Measurements from ENCODE around the gene CCL4L2. TPM values are rescaled to one million over a fixed set of nuclear protein-coding genes. Genes with fewer than 3 reads are reported as not detected.
"Not testable (repeated sequence)": the region's sequence is repeated elsewhere in the genome, so short reads cannot be mapped to it uniquely, and the experiment has no call there.

Gene CCL4L2
- total and polyA plus RNA-seq, 11 donors, result 0.18 to 6.8 (median 4.5) TPM; not detected in 8

DNA sequence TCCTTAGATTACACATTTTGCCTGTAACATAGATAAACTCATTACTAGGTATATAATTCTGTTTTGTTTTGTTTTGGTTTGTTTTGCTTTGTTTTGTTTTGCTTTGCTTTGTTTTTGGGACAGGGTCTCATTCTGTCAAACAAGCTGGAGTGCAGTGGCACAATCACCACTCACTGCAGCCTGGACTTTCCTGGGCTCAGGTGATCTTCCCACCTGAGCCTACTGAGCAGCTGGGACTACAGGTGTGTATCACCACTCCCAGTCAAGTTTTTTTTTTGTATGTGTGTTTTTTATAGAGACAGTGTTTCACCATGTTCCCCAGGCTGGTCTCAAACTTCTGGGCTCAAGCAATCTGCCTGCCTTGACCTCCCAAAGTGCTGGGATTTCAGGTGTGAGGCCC, 1.3 kb upstream of the CCL4L2 start:
- no peak overlapping the region for H3K4me3 ChIP-seq
- intact Hi-C loops (cut with DNase I), result no loop called here
- ATAC-seq (no peak), DNase-seq (no peak)
- peaks cover 0 to 34% (median 0%) of the 10 kb centered on the region in 9 donors for H3K27me3 ChIP-seq
- no peaks in the 10 kb centered on the region for H3K36me3 ChIP-seq
- H3K27ac ChIP-seq, result no peak overlapping the region
- TF ChIP-seq POLR2A (IDR thresholded peaks at IDR 0.05), result no peak
- TF ChIP-seq, protein P1, sequence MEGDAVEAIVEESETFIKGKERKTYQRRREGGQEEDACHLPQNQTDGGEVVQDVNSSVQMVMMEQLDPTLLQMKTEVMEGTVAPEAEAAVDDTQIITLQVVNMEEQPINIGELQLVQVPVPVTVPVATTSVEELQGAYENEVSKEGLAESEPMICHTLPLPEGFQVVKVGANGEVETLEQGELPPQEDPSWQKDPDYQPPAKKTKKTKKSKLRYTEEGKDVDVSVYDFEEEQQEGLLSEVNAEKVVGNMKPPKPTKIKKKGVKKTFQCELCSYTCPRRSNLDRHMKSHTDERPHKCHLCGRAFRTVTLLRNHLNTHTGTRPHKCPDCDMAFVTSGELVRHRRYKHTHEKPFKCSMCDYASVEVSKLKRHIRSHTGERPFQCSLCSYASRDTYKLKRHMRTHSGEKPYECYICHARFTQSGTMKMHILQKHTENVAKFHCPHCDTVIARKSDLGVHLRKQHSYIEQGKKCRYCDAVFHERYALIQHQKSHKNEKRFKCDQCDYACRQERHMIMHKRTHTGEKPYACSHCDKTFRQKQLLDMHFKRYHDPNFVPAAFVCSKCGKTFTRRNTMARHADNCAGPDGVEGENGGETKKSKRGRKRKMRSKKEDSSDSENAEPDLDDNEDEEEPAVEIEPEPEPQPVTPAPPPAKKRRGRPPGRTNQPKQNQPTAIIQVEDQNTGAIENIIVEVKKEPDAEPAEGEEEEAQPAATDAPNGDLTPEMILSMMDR (IDR thresholded peaks at IDR 0.05), result no peak
- H3K9me3 ChIP-seq, result no peaks in the 10 kb centered on the region
- peaks cover 0 to 7% (median 0%) of the 10 kb centered on the region in 12 donors for H3K4me1 ChIP-seq

GRCh38 chr17:36211484-36212271, 815 bp downstream of the CCL4L2 start:
- ATAC-seq; H3K27ac ChIP-seq; intact Hi-C loops (cut with DNase I); H3K36me3 ChIP-seq; H3K9me3 ChIP-seq; H3K4me3 ChIP-seq; H3K4me1 ChIP-seq: not testable (repeated sequence)
- H3K27me3 ChIP-seq, result peaks cover 0 to 28% (median 0%) of the 10 kb centered on the region in 9 donors
- 30 to 51% (median 44%) methylated on average over 7 to 10 of the region's 10 CpGs for WGBS, 4 donors
- DNase-seq, result peak in 1 of 5 donors; percentile 61

DNA sequence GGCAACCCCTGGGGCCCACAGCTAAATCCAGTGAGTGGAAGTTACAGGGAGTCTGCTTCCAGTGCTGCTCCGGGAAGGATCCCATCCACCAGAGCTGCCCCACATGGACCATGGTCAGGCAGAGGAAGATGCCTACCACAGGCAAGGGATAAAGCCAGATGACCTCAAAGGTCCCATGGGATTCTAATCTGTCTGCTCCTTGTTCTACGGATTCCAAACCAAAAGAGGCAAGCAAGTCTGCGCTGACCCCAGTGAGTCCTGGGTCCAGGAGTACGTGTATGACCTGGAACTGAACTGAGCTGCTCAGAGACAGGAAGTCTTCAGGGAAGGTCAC, 1.4 kb downstream of the CCL4L2 start:
- WGBS, 4 donors, result 45 to 59% (median 54%) methylated on average over 3 to 4 of the region's 4 CpGs
- TF ChIP-seq, protein P1 (IDR thresholded peaks at IDR 0.05), result no peak
- TF ChIP-seq POLR2A (IDR thresholded peaks at IDR 0.05), result no peak
- intact Hi-C loops (cut with DNase I), result no loop called here
- ATAC-seq (no peak), DNase-seq (no peak)
- peaks cover 0 to 7% (median 0%) of the 10 kb centered on the region in 12 donors for H3K4me1 ChIP-seq
- no peaks in the 10 kb centered on the region for H3K9me3 ChIP-seq
- H3K27ac ChIP-seq, result no peak overlapping the region
- no peak overlapping the region for H3K4me3 ChIP-seq
- H3K36me3 ChIP-seq, result no peaks in the 10 kb centered on the region
- peaks cover 0 to 31% (median 0%) of the 10 kb centered on the region in 9 donors for H3K27me3 ChIP-seq

DNA sequence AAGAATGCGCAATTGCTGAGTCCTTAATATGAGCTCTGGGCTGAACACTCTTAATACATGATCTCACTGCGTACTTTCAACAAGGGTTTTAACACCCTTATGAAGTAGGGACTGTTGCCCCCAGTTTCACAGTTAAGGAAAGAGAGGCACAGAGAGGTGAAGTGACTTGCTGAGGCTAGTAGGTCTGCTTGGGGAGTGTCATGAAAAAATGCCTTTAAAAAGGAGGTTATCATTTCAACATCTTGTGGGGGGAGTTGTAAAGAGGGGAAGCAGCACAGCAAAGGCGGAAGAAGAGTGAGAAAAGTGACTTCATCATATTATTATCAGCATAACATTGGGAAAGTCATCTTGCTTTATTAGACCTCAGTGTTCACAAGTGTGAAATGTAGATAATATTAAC, 2.1 kb downstream of the CCL4L2 start:
- H3K9me3 ChIP-seq, result peaks cover 0 to 3% (median 0%) of the 10 kb centered on the region in 12 donors
- no peak overlapping the region for H3K4me3 ChIP-seq
- H3K27ac ChIP-seq, result no peak overlapping the region
- intact Hi-C loops (cut with DNase I), result no loop called here
- TF ChIP-seq POLR2A (IDR thresholded peaks at IDR 0.05), result no peak
- TF ChIP-seq, protein P1 (IDR thresholded peaks at IDR 0.05), result no peak
- WGBS, 4 donors, result 86 to 94% (median 91%) methylated on average over 3 of the region's 3 CpGs
- peaks cover 0 to 7% (median 0%) of the 10 kb centered on the region in 12 donors for H3K4me1 ChIP-seq
- H3K36me3 ChIP-seq, result no peaks in the 10 kb centered on the region
- no peak for ATAC-seq
- DNase-seq, result no peak
- H3K27me3 ChIP-seq, result peaks cover 0 to 31% (median 0%) of the 10 kb centered on the region in 9 donors

Measured in heart left ventricle (tissue), 16 donors.